ENCODE data around the gene GRIN2C.

GRCh38 chr17:74840989-74841666 is 18.6 kb downstream of the GRIN2C start:
- TF ChIP-seq CTCF (IDR thresholded peaks at IDR 0.05) (no peak), POLR2A (IDR thresholded peaks at IDR 0.05) (no peak)
